ENCODE results near the gene NT5M. TPM values are rescaled to one million over a fixed set of nuclear protein-coding genes. Genes with fewer than 3 reads are reported as not detected.

The NT5M gene
- polyA plus RNA-seq, 1 experiment, result 1.2 TPM

DNA sequence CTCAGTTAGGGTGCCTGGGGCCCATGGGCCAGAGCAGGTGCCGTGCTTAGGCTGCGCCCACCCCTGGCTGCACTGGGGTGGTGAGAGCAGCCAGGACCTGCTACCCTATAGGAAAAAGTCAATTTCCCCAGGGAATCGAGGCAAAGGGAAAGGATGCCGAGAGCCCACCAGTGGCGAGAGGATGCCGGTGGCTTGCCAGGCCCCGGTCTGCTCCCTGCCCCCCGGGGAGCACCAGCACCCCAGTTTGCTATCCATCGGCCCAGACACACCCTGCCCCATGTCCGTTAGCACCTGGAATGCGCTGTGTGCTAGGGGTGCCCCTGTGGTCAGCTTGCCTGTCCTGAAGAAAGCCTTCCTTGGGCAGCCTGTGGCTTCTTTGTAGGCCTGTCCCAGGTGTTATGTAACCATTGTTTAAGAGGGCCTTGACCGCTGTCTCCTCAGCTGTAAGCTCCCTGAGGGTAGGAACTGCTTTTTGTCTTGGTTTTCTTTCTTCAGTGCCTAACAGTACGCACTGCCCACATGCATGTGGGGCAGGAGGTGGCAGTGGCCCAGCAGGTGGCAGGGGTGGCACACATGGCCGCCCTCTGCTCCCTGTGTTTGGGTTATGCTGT, 40.8 kb downstream of the NT5M start:
- H3K36me3 ChIP-seq (ENCODE audit: control insufficient read depth, insufficient read depth, low read length), result no peaks in the 10 kb centered on the region
- H3K27me3 ChIP-seq (ENCODE audit: control insufficient read depth, insufficient read depth, low read length), result no peaks in the 10 kb centered on the region
- DNase-seq (ENCODE audit: low read depth), result no peak
- ChIA-PET POLR2A (no interaction called here), CTCF (no interaction called here)
- TF ChIP-seq, protein P1, sequence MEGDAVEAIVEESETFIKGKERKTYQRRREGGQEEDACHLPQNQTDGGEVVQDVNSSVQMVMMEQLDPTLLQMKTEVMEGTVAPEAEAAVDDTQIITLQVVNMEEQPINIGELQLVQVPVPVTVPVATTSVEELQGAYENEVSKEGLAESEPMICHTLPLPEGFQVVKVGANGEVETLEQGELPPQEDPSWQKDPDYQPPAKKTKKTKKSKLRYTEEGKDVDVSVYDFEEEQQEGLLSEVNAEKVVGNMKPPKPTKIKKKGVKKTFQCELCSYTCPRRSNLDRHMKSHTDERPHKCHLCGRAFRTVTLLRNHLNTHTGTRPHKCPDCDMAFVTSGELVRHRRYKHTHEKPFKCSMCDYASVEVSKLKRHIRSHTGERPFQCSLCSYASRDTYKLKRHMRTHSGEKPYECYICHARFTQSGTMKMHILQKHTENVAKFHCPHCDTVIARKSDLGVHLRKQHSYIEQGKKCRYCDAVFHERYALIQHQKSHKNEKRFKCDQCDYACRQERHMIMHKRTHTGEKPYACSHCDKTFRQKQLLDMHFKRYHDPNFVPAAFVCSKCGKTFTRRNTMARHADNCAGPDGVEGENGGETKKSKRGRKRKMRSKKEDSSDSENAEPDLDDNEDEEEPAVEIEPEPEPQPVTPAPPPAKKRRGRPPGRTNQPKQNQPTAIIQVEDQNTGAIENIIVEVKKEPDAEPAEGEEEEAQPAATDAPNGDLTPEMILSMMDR (IDR thresholded peaks at IDR 0.05; ENCODE audit: insufficient read depth, low read depth, low read length), result no peak
- no peak overlapping the region for H3K4me3 ChIP-seq (ENCODE audit: low read depth, low read length)

DNA sequence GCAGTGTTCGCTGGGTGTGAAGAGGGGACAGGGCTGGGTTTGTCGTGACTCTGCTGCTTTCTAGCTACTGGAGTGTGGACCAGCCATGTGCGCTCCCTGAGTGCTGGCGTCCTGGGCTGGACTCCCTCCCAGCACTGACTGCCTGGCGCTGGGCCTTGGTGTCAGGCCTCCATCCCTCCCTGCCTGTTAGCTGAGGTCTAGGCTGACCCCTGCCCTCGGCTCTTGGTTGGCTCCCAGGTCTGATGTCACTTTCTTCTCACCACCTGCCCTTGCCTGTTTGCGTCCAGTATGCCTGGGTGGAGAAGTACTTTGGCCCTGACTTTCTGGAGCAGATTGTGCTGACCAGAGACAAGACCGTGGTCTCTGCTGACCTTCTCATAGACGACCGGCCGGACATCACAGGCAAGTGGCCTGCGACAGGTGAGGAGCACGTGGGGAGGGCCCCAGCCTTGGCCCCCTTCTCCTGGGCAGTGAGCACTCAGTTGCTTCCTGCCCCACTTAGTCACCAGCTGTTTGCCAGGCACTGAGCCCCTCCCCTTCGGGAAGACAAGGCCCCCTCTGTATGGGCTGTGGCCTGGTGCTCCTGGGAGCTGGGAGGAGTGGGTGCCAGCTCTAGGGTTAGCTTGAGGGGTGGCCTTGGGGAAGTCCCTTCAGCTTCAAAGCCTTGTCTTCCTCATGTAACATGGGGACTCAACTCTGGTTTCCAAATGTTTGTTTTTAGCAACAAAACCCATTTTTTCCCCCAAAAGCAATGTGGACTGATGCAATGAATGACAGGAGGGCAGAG, 41.5 kb downstream of the NT5M start:
- CTCF ChIA-PET, result interaction anchor here (0.7 kb wide), 1 partner anchor 297 kb away, joined by 4 read pairs; no protein-coding TSS in a partner anchor

DNA sequence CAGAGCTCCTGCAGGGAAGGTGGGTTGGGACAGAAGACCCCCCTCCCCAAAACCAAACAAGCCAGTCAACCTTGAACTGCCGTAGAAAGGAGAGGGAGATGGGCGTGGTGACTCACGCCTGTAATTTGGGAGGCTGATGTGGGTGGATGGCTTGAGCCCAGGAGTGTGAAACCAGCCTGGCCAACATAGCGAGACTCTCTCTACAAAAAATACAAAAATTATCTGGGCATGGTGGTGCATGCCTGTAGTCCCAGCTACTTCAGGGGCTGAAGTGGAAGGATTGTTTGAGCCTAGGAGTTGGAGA, 42.1 kb downstream of the NT5M start:
- TF ChIP-seq, protein P1 (IDR thresholded peaks at IDR 0.05; ENCODE audit: insufficient read depth, low read depth, low read length), result no peak
- no peak overlapping the region for H3K4me3 ChIP-seq (ENCODE audit: low read depth, low read length)
- POLR2A ChIA-PET, result no interaction called here
- CTCF ChIA-PET, result interaction anchor here (0.7 kb wide), 1 partner anchor 297 kb away, joined by 4 read pairs; no protein-coding TSS in a partner anchor
- H3K27me3 ChIP-seq (ENCODE audit: control insufficient read depth, insufficient read depth, low read length), result no peaks in the 10 kb centered on the region
- no peak for DNase-seq (ENCODE audit: low read depth)
- H3K36me3 ChIP-seq (ENCODE audit: control insufficient read depth, insufficient read depth, low read length), result no peaks in the 10 kb centered on the region

More for the DNA sequence above, 41.5 kb downstream of the NT5M start:
- POLR2A ChIA-PET, result no interaction called here
- no peaks in the 10 kb centered on the region for H3K27me3 ChIP-seq (ENCODE audit: control insufficient read depth, insufficient read depth, low read length)
- DNase-seq (ENCODE audit: low read depth), result no peak
- no peak overlapping the region for H3K4me3 ChIP-seq (ENCODE audit: low read depth, low read length)
- no peaks in the 10 kb centered on the region for H3K36me3 ChIP-seq (ENCODE audit: control insufficient read depth, insufficient read depth, low read length)
- TF ChIP-seq, protein P1 (IDR thresholded peaks at IDR 0.05; ENCODE audit: insufficient read depth, low read depth, low read length), result no peak

DNA sequence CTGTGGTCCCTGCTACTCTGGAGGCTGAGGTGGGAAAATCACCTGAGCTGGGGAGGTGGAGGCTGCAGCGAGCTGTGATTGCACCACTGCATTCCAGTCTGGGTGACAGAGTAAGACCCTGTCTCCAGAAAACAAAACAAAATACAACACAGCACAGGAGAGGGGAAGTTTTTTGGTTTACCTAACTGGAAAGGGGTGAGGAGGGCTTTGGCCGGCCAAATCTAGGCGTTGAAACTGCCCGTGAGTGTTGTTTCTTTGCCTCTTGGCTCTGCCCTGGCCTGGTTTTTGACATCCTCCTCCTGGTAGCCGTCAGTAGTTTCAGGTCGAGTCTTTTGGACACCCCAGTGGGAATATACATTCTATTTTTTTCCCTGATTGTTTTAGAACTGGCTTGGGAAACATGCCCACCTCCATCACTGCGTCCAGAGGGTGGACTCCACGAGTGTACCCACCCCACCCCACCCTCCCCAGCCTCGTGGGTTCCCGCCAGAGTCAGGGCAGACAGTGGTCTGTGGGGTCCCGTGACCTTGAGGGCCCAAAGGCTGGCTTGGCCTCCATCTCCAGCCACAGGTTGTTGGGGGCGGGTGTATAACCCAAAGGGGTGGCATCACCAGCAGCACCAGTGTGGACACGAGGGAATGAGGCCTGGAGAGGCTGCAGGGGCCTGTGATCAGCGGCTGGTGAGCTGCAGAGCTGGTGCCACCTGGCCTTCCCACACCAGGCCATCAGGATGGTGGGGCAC, 42.7 kb downstream of the NT5M start:
- TF ChIP-seq, protein P1 (IDR thresholded peaks at IDR 0.05; ENCODE audit: insufficient read depth, low read depth, low read length), result no peak

More for the DNA sequence above, 42.7 kb downstream of the NT5M start:
- ChIA-PET CTCF (interaction anchor here (0.7 kb wide), 1 partner anchor 296 kb away, joined by 4 read pairs; no protein-coding TSS in a partner anchor), POLR2A (no interaction called here)
- H3K36me3 ChIP-seq (ENCODE audit: control insufficient read depth, insufficient read depth, low read length), result no peaks in the 10 kb centered on the region
- no peaks in the 10 kb centered on the region for H3K27me3 ChIP-seq (ENCODE audit: control insufficient read depth, insufficient read depth, low read length)
- DNase-seq (ENCODE audit: low read depth), result no peak
- H3K4me3 ChIP-seq (ENCODE audit: low read depth, low read length), result no peak overlapping the region

Data from BJ (cell line).